H1 (cell line): ENCODE results near the gene SPACDR.

Experiments
- BRCA1 ChIP-seq: IDR thresholded peaks from 2 replicates; pipeline ENCODE4 v1.6.1; 2012; ENCODE audit warnings: low read depth, low read length, improper control_type of control experiment
- CBX5 ChIP-seq: fragments of 300-800, 300-1000 bp; sonication (generic); IDR thresholded peaks from 2 replicates; pipeline ENCODE4 v1.7.1; 2016; ENCODE audit warnings: antibody characterized with exemption, low read length, low read depth
- CREB1 ChIP-seq: IDR thresholded peaks from 2 replicates; pipeline ENCODE4 v1.6.1; 2012; ENCODE audit warnings: inconsistent platforms
- CTCF ChIP-seq, 3 experiments: IDR thresholded peaks; 1 replicate in 2 of 3; 2 replicates in 1 of 3; pipeline versions ENCODE4 v1.5.1 to v1.6.1; 2011; ENCODE audit warnings: low read length in 3 of 3, mild to moderate bottlenecking in 3 of 3, inconsistent platforms in 2 of 3, low read depth in 1 of 3, moderate library complexity in 1 of 3; ENCODE audit not compliant: insufficient read depth in 1 of 3; ENCODE audit errors: control extremely low read depth in 1 of 3
- HDAC2 ChIP-seq, 2 experiments: fragments of 300-600 bp in 1 of 2; sonication (generic) in 1 of 2; IDR thresholded peaks; 2 replicates each; pipeline ENCODE4 v1.6.1; 2011 to 2012; ENCODE audit warnings: low read depth in 2 of 2, low read length in 2 of 2, mild to moderate bottlenecking in 2 of 2, moderate library complexity in 2 of 2, borderline replicate concordance in 1 of 2, inconsistent platforms in 1 of 2
- HDAC6 ChIP-seq: IDR thresholded peaks from one replicate; pipeline ENCODE4 v1.7.1; 2012; ENCODE audit warnings: low read depth, mild to moderate bottlenecking, inconsistent platforms, low read length, moderate library complexity
- MAX ChIP-seq: IDR thresholded peaks from 2 replicates; pipeline ENCODE4 v1.6.1; 2012; ENCODE audit warnings: inconsistent platforms
- NRF1 ChIP-seq: IDR thresholded peaks from 2 replicates; pipeline ENCODE4 v1.6.1; 2011; ENCODE audit warnings: mild to moderate bottlenecking, low read depth, low read length, improper control_type of control experiment
- POLR2A ChIP-seq, 2 experiments: IDR thresholded peaks; 1 replicate in 1 of 2; 2 replicates in 1 of 2; pipeline ENCODE4 v1.6.1; 2011; ENCODE audit warnings: low read depth in 2 of 2, low read length in 2 of 2, mild to moderate bottlenecking in 2 of 2; ENCODE audit errors: control extremely low read depth in 1 of 2
- POLR2AphosphoS5 ChIP-seq: IDR thresholded peaks from 2 replicates; pipeline ENCODE4 v1.6.1; 2011; ENCODE audit warnings: low read depth, low read length
- SIN3A ChIP-seq, 2 experiments: IDR thresholded peaks in 1 of 2; conservative IDR thresholded peaks in 1 of 2; 2 replicates each; pipeline ENCODE4 v1.6.1; 2011 to 2012; ENCODE audit warnings: low read length in 2 of 2, improper control_type of control experiment in 1 of 2, low read depth in 1 of 2, mild to moderate bottlenecking in 1 of 2
- SP1 ChIP-seq: IDR thresholded peaks from 2 replicates; pipeline ENCODE4 v1.6.1; 2011; ENCODE audit warnings: low read depth, low read length
- TEAD4 ChIP-seq: IDR thresholded peaks from 2 replicates; pipeline ENCODE4 v1.6.1; 2012; ENCODE audit warnings: low read depth, low read length, inconsistent platforms, mixed read lengths
- YY1 ChIP-seq: IDR thresholded peaks from 2 replicates; pipeline ENCODE4 v1.6.1; 2011; ENCODE audit warnings: low read depth, mild to moderate bottlenecking, low read length

GRCh38 chr7:100491192-100491578, 27.1 kb upstream of the SPACDR start:
- TF ChIP-seq CREB1 (no peak), YY1 (no peak), SP1 (no peak), CTCF (IDR thresholded peaks at IDR 0.05; ENCODE audit: control extremely low read depth in 1 of 3, insufficient read depth in 1 of 3, low read depth in 1 of 3, low read length in 3 of 3) (no peak), POLR2A (IDR thresholded peaks at IDR 0.05; ENCODE audit: control extremely low read depth in 1 of 2, low read depth in 2 of 2, low read length in 2 of 2) (no peak), SIN3A (conservative IDR thresholded peaks at IDR 0.05 in 1 of 2, IDR thresholded peaks at IDR 0.05 in 1 of 2; ENCODE audit: low read depth in 1 of 2, low read length in 2 of 2) (no peak), HDAC2 (IDR thresholded peaks at IDR 0.05; ENCODE audit: borderline replicate concordance in 1 of 2, low read depth in 2 of 2, low read length in 2 of 2) (no peak), POLR2AphosphoS5 (no peak), CBX5 (no peak), BRCA1 (no peak), HDAC6 (no peak), MAX (no peak), TEAD4 (no peak), NRF1 (no peak)
